Mesenchymal stem cell (in vitro differentiated cells and primary cell): ENCODE measurements around the gene COBL.

Experiments
- DNase-seq: peaks from one replicate; pipeline ENCODE4 v3.0.0-alpha.2; 2013
- H2AFZ ChIP-seq: one replicate; pipeline ENCODE4 v1.6.1; 2013; ENCODE audit warnings: low read depth, mild to moderate bottlenecking, control low read depth, inconsistent platforms, low read length, moderate library complexity
- H2AK5ac ChIP-seq: 2 replicates; pipeline ENCODE4 v1.6.1; 2013; ENCODE audit warnings: low read length, moderate library complexity, mild to moderate bottlenecking, inconsistent platforms; ENCODE audit not compliant: severe bottlenecking
- H2BK120ac ChIP-seq: one replicate; pipeline ENCODE4 v1.6.1; 2013; ENCODE audit warnings: low read depth, mild to moderate bottlenecking, inconsistent platforms, low read length, moderate library complexity
- H2BK12ac ChIP-seq, 2 experiments: one replicate each; pipeline ENCODE4 v1.6.1; 2013; ENCODE audit warnings: inconsistent platforms in 2 of 2, low read length in 2 of 2, mild to moderate bottlenecking in 2 of 2, moderate library complexity in 2 of 2, control low read depth in 1 of 2
- H2BK15ac ChIP-seq: one replicate; pipeline ENCODE4 v1.6.1; 2013; ENCODE audit warnings: mild to moderate bottlenecking, low read depth, inconsistent platforms; ENCODE audit not compliant: poor library complexity, severe bottlenecking
- H2BK5ac ChIP-seq: 2 replicates; pipeline ENCODE4 v1.6.1; 2013; ENCODE audit warnings: low read depth, mild to moderate bottlenecking, low read length, control low read depth, inconsistent platforms; ENCODE audit not compliant: poor library complexity, severe bottlenecking
- H3K14ac ChIP-seq, 2 experiments: one replicate each; pipeline ENCODE4 v1.6.1; 2013; ENCODE audit warnings: inconsistent platforms in 2 of 2, low read length in 2 of 2, control low read depth in 1 of 2, mild to moderate bottlenecking in 1 of 2, moderate library complexity in 1 of 2
- H3K18ac ChIP-seq, 2 experiments: one replicate each; pipeline ENCODE4 v1.6.1; 2013; ENCODE audit warnings: inconsistent platforms in 2 of 2, low read length in 2 of 2, control low read depth in 1 of 2, low read depth in 1 of 2, mild to moderate bottlenecking in 1 of 2
- H3K23ac ChIP-seq, 2 experiments: one replicate each; pipeline ENCODE4 v1.6.1; 2013; ENCODE audit warnings: inconsistent platforms in 2 of 2, low read length in 2 of 2, mild to moderate bottlenecking in 2 of 2, moderate library complexity in 2 of 2, control low read depth in 1 of 2
- H3K27ac ChIP-seq: 2 replicates; pipeline ENCODE4 v1.5.1; 2013; ENCODE audit warnings: mild to moderate bottlenecking, moderate library complexity, low read length, control low read depth, inconsistent platforms; ENCODE audit not compliant: poor library complexity, severe bottlenecking
- H3K27me3 ChIP-seq, 2 experiments: 2 replicates each; pipeline versions ENCODE4 v1.6.1 to v1.7.0; 2013; ENCODE audit warnings: low read length in 2 of 2, mild to moderate bottlenecking in 2 of 2, moderate library complexity in 2 of 2, control low read depth in 1 of 2, inconsistent platforms in 1 of 2; ENCODE audit not compliant: control insufficient read depth in 1 of 2, insufficient read depth in 1 of 2
- H3K36me3 ChIP-seq, 2 experiments: 2 replicates each; pipeline versions ENCODE4 v1.6.1 to v1.7.0; 2013; ENCODE audit warnings: low read length in 2 of 2, control low read depth in 1 of 2, inconsistent platforms in 1 of 2, low read depth in 1 of 2, mild to moderate bottlenecking in 1 of 2; ENCODE audit not compliant: insufficient read depth in 2 of 2, control insufficient read depth in 1 of 2
- H3K4ac ChIP-seq, 2 experiments: one replicate each; pipeline ENCODE4 v1.6.1; 2013; ENCODE audit warnings: inconsistent platforms in 2 of 2, low read length in 2 of 2, mild to moderate bottlenecking in 2 of 2, moderate library complexity in 2 of 2, control low read depth in 1 of 2, low read depth in 1 of 2
- H3K4me1 ChIP-seq: 2 replicates; pipeline ENCODE4 v1.6.1; 2013; ENCODE audit warnings: low read depth, low read length, control low read depth; ENCODE audit not compliant: control insufficient read depth, insufficient read depth
- H3K4me2 ChIP-seq: 2 replicates; pipeline ENCODE4 v1.6.1; 2013; ENCODE audit warnings: low read length, mild to moderate bottlenecking, inconsistent platforms; ENCODE audit not compliant: poor library complexity, severe bottlenecking
- H3K4me3 ChIP-seq, 2 experiments: 2 replicates each; pipeline versions ENCODE4 v1.5.1 to v1.7.0; 2013; ENCODE audit warnings: low read length in 2 of 2, mild to moderate bottlenecking in 2 of 2, control low read depth in 1 of 2, low read depth in 1 of 2; ENCODE audit not compliant: insufficient read depth in 1 of 2
- H3K79me1 ChIP-seq: replicated peaks from 2 replicates; pipeline ENCODE4 v1.6.1; 2013; ENCODE audit warnings: mild to moderate bottlenecking, control low read depth, low read length, inconsistent platforms; ENCODE audit not compliant: poor library complexity, severe bottlenecking
- H3K9ac ChIP-seq: 2 replicates; pipeline ENCODE4 v1.7.0; 2013; ENCODE audit warnings: mild to moderate bottlenecking, low read length, moderate library complexity
- H3K9me3 ChIP-seq: 2 replicates; pipeline ENCODE4 v1.7.0; 2013; ENCODE audit warnings: mild to moderate bottlenecking, low read length; ENCODE audit not compliant: control insufficient read depth
- H4K8ac ChIP-seq: one replicate; pipeline ENCODE4 v1.6.1; 2013; ENCODE audit warnings: inconsistent platforms, mild to moderate bottlenecking, low read length, moderate library complexity
- H4K91ac ChIP-seq: one replicate; pipeline ENCODE4 v1.6.1; 2013; ENCODE audit warnings: mild to moderate bottlenecking, low read length, inconsistent platforms
- WGBS: methylation state at CpG from one replicate; pipeline ENCODE4 v1.1.7; 2013; ENCODE audit warnings: mixed read lengths; 5-methylcytosine and 5-hydroxymethylcytosine counted together

Gene COBL

DNA sequence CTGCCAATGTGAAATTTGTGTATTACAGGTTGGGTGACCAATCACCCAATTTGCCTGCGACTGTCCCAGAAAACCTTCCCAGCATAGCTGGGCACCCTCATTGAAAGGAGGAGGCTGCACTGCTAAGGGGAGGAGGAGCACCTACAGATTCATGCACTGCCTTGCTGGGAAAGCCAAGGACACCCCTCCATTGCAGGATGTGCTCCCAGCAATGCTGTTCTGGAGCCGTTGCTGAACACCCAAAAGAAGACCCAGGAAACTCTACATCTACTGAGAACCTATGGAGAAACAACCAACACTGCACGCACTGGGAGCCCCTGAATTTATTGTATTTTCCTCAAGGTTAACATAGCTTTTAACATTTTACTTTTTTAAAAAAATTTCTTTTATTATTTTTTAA, 295.7 kb downstream of the COBL start:
- Histone ChIP-seq H3K14ac (no peak overlapping the region), H4K8ac (peak overlapping the region; percentile 52), H3K4me1 (peaks cover 6% of the 10 kb centered on the region), H3K27ac (no peak overlapping the region), H2BK12ac (peak overlapping the region in 1 of 2 experiments; percentile 19), H3K4me2 (no peak overlapping the region), H3K9ac (no peak overlapping the region), H3K4ac (no peak overlapping the region), H3K9me3 (no peaks in the 10 kb centered on the region), H3K4me3 (no peak overlapping the region), H2BK5ac (no peak overlapping the region), H4K91ac (peak overlapping the region; percentile 73), H3K27me3 (no peaks in the 10 kb centered on the region), H2AK5ac (no peak overlapping the region), H2AFZ (no peak overlapping the region), H2BK15ac (no peak overlapping the region), H3K79me1 (no peaks in the 10 kb centered on the region), H3K23ac (no peak overlapping the region), H2BK120ac (no peak overlapping the region), H3K18ac (peak overlapping the region in 1 of 2 experiments; percentile 73), H3K36me3 (no peaks in the 10 kb centered on the region)
- DNase-seq, result no peak
- WGBS, result 77% methylated on average over 2 of the region's 3 CpGs

DNA sequence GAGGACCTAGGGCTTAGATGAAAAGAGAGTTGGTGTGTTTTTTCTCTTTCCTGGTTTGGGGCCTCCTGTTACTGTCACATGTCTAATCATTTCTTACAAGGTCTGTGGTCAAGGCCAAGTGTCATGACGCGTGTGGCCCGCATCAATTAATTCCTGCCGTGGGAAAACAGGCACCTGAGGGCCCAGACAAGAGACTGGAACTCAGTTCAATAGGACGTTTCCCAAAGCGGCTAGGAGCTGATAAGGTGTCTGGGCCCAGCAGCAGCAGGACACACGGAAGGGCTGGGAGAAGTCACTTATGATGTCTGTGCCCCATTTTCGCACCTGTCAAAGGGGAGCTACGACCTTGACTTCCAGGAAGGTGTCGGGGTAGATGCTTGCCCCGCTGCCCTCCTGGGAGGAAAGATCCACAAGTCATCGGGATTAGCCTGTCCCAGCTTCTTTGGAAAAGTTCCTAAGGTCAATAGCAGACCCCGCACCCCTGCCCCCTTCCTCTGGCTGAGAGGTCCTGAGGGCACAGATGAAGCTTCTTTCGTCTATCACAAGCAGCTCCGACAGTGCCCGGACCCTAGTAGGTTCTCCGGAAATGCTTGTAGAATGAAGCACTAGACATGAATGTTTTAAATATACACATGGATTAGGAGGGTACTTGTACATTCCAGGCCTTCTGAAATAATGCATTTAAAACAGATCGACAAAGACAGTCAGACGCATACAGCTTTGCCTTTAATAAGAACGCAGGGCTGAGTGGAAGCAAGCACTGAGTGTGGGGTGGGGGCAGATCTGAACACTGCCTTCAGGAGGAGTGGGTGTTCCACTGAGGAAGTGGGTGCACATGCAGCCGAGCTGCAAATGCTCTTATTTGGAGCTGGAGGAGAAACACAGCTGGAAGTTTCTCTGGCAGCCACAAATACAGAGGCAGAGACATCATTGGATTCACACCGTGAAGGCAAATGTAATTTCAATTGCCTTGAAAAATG, 296.4 kb downstream of the COBL start:
- H2BK5ac ChIP-seq, result no peak overlapping the region
- H3K14ac ChIP-seq, result no peak overlapping the region
- H3K27me3 ChIP-seq, result no peaks in the 10 kb centered on the region
- DNase-seq, result peak; percentile 71
- peak overlapping the region; percentile 46 to 79 for H3K18ac ChIP-seq
- no peaks in the 10 kb centered on the region for H3K36me3 ChIP-seq
- H3K4me1 ChIP-seq, result peaks cover 6% of the 10 kb centered on the region
- H2AFZ ChIP-seq, result no peak overlapping the region
- 69% methylated on average over 22 of the region's 22 CpGs for WGBS
- no peak overlapping the region for H3K4me3 ChIP-seq
- H2BK15ac ChIP-seq, result peak overlapping the region; percentile 81
- H3K9me3 ChIP-seq, result no peaks in the 10 kb centered on the region
- peak overlapping the region; percentile 40 to 59 for H3K4ac ChIP-seq
- no peak overlapping the region for H3K4me2 ChIP-seq
- H4K8ac ChIP-seq, result peak overlapping the region; percentile 50
- no peak overlapping the region for H3K23ac ChIP-seq
- peak overlapping the region; percentile 79 to 86 for H2BK12ac ChIP-seq
- peak overlapping the region; percentile 82 for H4K91ac ChIP-seq
- H3K79me1 ChIP-seq, result no peaks in the 10 kb centered on the region
- H3K9ac ChIP-seq, result no peak overlapping the region
- no peak overlapping the region for H3K27ac ChIP-seq
- H2BK120ac ChIP-seq, result peak overlapping the region; percentile 77
- no peak overlapping the region for H2AK5ac ChIP-seq

DNA sequence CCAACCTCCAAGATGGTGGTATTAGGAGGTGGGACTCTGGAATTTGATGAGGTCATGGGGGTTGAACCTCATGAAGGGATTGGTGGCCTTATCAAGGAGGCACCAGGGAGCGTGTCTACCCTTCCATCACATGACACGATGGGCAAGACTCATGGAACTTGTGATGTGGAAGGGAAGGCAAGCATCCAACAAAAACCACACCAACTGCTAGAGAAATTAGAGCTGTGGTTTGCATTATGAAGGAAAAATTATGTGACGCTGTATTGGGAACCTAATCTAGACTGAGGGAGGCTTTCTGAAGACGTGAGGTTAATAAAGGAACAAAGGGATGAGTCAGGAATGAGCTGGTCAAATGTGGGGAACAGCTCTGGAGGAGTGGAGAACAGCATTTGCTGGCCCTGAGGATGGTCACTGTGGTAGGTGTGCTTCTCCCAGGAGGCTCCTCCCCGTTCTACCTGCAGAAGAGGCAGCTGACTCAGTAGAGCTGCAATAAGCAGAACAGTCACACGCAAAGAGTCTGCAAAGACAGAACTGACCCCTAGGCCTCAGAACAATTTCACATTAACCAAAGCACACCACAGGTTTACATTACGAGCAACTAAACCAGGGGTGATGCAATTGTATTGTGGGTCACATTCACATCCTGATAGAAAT, 297.3 kb downstream of the COBL start:
- WGBS, result 62% methylated on average over 6 of the region's 7 CpGs
- H3K4ac ChIP-seq, result no peak overlapping the region
- no peak overlapping the region for H2BK5ac ChIP-seq
- no peak overlapping the region for H3K4me2 ChIP-seq
- H2AK5ac ChIP-seq, result peak overlapping the region; percentile 28
- no peak overlapping the region for H4K8ac ChIP-seq
- H3K4me1 ChIP-seq, result peaks cover 4% of the 10 kb centered on the region
- no peaks in the 10 kb centered on the region for H3K36me3 ChIP-seq
- no peaks in the 10 kb centered on the region for H3K79me1 ChIP-seq
- peak overlapping the region; percentile 60 for H4K91ac ChIP-seq
- peak overlapping the region in 1 of 2 experiments; percentile 69 for H3K18ac ChIP-seq
- H2BK12ac ChIP-seq, result peak overlapping the region in 1 of 2 experiments; percentile 79
- H3K9ac ChIP-seq, result peak overlapping the region; percentile 36
- H2BK15ac ChIP-seq, result no peak overlapping the region
- no peaks in the 10 kb centered on the region for H3K27me3 ChIP-seq
- H3K9me3 ChIP-seq, result no peaks in the 10 kb centered on the region
- no peak overlapping the region for H3K27ac ChIP-seq
- no peak overlapping the region for H2AFZ ChIP-seq
- peak; percentile 91 for DNase-seq
- H3K4me3 ChIP-seq, result no peak overlapping the region
- H3K14ac ChIP-seq, result no peak overlapping the region
- no peak overlapping the region for H2BK120ac ChIP-seq
- H3K23ac ChIP-seq, result no peak overlapping the region
